MM.1S (cell line): ENCODE results near the gene TNFRSF13B.

Experiments
- DNase-seq: peaks from one replicate; pipeline ENCODE4 v3.0.0-alpha.2; 2015
- H2AFZ ChIP-seq: fragments of 300-600 bp; sonication (generic); 2 replicates; pipeline ENCODE4 v1.6.0; 2016; ENCODE audit warnings: antibody characterized with exemption, low read length
- H3F3A ChIP-seq: fragments of 300-600 bp; sonication (generic); 2 replicates; pipeline ENCODE4 v1.6.1; 2016; ENCODE audit warnings: mild to moderate bottlenecking, antibody characterized with exemption, low read length, moderate library complexity, mixed read lengths; ENCODE audit not compliant: insufficient read depth
- H3K27ac ChIP-seq: fragments of 300-600 bp; sonication (generic); 2 replicates; pipeline ENCODE4 v1.5.1; 2016; ENCODE audit warnings: mild to moderate bottlenecking, low read length
- H3K27me3 ChIP-seq: fragments of 300-600 bp; sonication (generic); replicated peaks from 2 replicates; pipeline ENCODE4 v1.6.0; 2016; ENCODE audit warnings: low read length; ENCODE audit not compliant: insufficient read depth
- H3K36me3 ChIP-seq: fragments of 300-600 bp; sonication (generic); replicated peaks from 2 replicates; pipeline ENCODE4 v1.6.1; 2016; ENCODE audit warnings: mild to moderate bottlenecking, low read length, mixed read lengths; ENCODE audit not compliant: insufficient read depth
- H3K4me1 ChIP-seq: fragments of 300-600 bp; sonication (generic); 2 replicates; pipeline ENCODE4 v1.6.1; 2016; ENCODE audit warnings: low read length, mixed read lengths
- H3K4me2 ChIP-seq: fragments of 300-600 bp; sonication (generic); 2 replicates; pipeline ENCODE4 v1.6.0; 2016; ENCODE audit warnings: low read depth, low read length
- H3K4me3 ChIP-seq: fragments of 300-600 bp; sonication (generic); 2 replicates; pipeline ENCODE4 v1.5.1; 2016; ENCODE audit warnings: low read length, mixed read lengths
- H3K79me2 ChIP-seq: fragments of 300-600 bp; sonication (generic); 2 replicates; pipeline ENCODE4 v1.6.1; 2016; ENCODE audit warnings: mixed run types, low read length, mixed read lengths
- H3K9ac ChIP-seq: fragments of 300-600 bp; sonication (generic); 2 replicates; pipeline ENCODE4 v1.6.1; 2016; ENCODE audit warnings: low read length, mixed read lengths
- H3K9me2 ChIP-seq: fragments of 300-600 bp; sonication (generic); replicated peaks from 2 replicates; pipeline ENCODE4 v1.6.1; 2016; ENCODE audit warnings: mild to moderate bottlenecking, low read length, mixed read lengths; ENCODE audit not compliant: insufficient read depth
- H3K9me3 ChIP-seq: fragments of 300-600 bp; sonication (generic); replicated peaks from 2 replicates; pipeline ENCODE4 v1.6.1; 2016; ENCODE audit warnings: mild to moderate bottlenecking, low read length, mixed read lengths; ENCODE audit not compliant: insufficient read depth
- H4K20me1 ChIP-seq: fragments of 300-600 bp; sonication (generic); 2 replicates; pipeline ENCODE4 v1.6.1; 2016; ENCODE audit warnings: mild to moderate bottlenecking, low read length, moderate library complexity, mixed read lengths; ENCODE audit not compliant: insufficient read depth
- CTCF ChIP-seq: fragments of 300-600 bp; sonication (generic); IDR thresholded peaks from 2 replicates; pipeline ENCODE4 v1.5.1; 2016; ENCODE audit warnings: antibody characterized with exemption, low read length, mixed read lengths
- EZH2 ChIP-seq: fragments of 300-600 bp; sonication (generic); optimal IDR thresholded peaks from 2 replicates; pipeline ENCODE3; 2017; ENCODE audit warnings: low read depth, mild to moderate bottlenecking, antibody characterized with exemption, low read length, mixed read lengths
- EZH2phosphoT487 ChIP-seq: fragments of 300-600 bp; sonication (generic); IDR thresholded peaks from 2 replicates; pipeline ENCODE4 v1.6.1; 2018; ENCODE audit warnings: antibody characterized with exemption, low read length

The TNFRSF13B gene

DNA sequence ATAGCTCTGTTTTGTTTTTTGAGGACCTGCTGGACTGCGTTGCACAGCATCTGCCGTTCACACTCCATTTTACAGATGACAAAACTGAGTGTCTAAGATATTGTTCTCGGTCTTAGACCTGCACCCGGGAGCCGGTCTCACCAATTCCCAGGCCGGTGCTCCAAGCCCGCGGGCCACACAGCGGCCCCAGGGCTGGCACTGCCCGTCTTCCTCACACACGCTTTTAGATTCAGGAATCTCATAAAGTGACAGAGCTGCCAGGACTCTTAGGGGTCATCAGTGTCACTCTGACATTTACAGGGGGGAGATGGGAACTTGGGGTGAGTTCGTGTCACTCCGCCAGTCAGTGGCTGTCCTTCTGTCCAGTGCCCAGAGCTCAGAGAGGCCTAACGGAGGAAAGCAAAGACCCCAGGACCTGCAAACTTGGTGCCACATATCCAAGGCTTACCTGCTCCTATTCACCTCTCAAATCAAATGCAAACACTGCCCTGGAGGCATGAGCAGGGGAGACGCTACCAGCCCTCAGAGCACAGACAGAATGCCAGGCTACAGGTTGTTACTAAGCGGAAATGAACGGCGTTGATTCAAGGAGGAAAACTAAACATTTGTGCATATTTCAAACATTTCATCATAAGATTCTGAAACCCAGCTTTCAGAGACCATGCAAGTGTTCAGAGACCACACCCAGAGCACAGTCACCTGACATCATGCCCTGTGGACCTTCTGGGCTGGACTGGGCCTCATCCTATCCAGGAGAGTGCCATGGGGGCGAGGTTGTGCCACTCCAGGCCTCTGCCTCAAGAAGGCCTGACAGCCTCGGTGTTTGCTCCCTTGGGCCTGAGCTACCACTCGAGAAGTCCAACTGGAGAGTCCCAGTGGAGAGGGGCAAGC, 29.5 kb downstream of the TNFRSF13B start:
- no peak overlapping the region for H2AFZ ChIP-seq
- no peaks in the 10 kb centered on the region for H3K9me2 ChIP-seq
- peaks cover 95% of the 10 kb centered on the region for H3K79me2 ChIP-seq
- no peak overlapping the region for H3K9ac ChIP-seq
- H3K27ac ChIP-seq = no peak overlapping the region
- TF ChIP-seq EZH2 (no peak), EZH2phosphoT487 (no peak), CTCF (no peak)
- H3K4me3 ChIP-seq = no peak overlapping the region
- peaks cover 33% of the 10 kb centered on the region; the same call in 1 of the 2 replicates for H4K20me1 ChIP-seq
- peaks cover 19% of the 10 kb centered on the region for H3K4me1 ChIP-seq
- H3F3A ChIP-seq = peaks cover 15% of the 10 kb centered on the region; the same call in 1 of the 2 replicates
- no peak overlapping the region for H3K4me2 ChIP-seq
- DNase-seq = no peak
- peaks cover 55% of the 10 kb centered on the region for H3K36me3 ChIP-seq
- no peaks in the 10 kb centered on the region for H3K27me3 ChIP-seq
- no peaks in the 10 kb centered on the region for H3K9me3 ChIP-seq

- Histone ChIP-seq H3K4me3 (no peak overlapping the region), H3K36me3 (peaks cover 47% of the 10 kb centered on the region), H3K9me3 (no peaks in the 10 kb centered on the region), H3K27ac (no peak overlapping the region), H3F3A (peaks cover 8% of the 10 kb centered on the region; the same call in 1 of the 2 replicates), H3K9ac (no peak overlapping the region), H3K79me2 (peaks cover 87% of the 10 kb centered on the region), H3K27me3 (no peaks in the 10 kb centered on the region), H2AFZ (no peak overlapping the region), H3K4me1 (peaks cover 10% of the 10 kb centered on the region), H4K20me1 (peaks cover 33% of the 10 kb centered on the region; the same call in 1 of the 2 replicates), H3K9me2 (no peaks in the 10 kb centered on the region), H3K4me2 (no peak overlapping the region)
- no peak for TF ChIP-seq CTCF
- TF ChIP-seq EZH2 = no peak
- TF ChIP-seq EZH2phosphoT487 = no peak
- no peak for DNase-seq
These were observed 30.6 kb downstream of the TNFRSF13B start for GRCh38 chr17:16941072-16942036.

GRCh38 chr17:16940116-16940881, 31.6 kb downstream of the TNFRSF13B start:
- no peak for TF ChIP-seq EZH2phosphoT487
- no peak for TF ChIP-seq EZH2
- no peak for TF ChIP-seq CTCF
- H3K79me2 ChIP-seq = peaks cover 80% of the 10 kb centered on the region
- H2AFZ ChIP-seq = no peak overlapping the region
- no peak overlapping the region for H3K4me3 ChIP-seq
- H3K9me3 ChIP-seq = no peaks in the 10 kb centered on the region
- H4K20me1 ChIP-seq = peaks cover 33% of the 10 kb centered on the region; the same call in 1 of the 2 replicates
- no peaks in the 10 kb centered on the region for H3K9me2 ChIP-seq
- H3K27me3 ChIP-seq = no peaks in the 10 kb centered on the region
- no peak overlapping the region for H3K9ac ChIP-seq
- peaks cover 4% of the 10 kb centered on the region; the same call in 1 of the 2 replicates for H3F3A ChIP-seq
- DNase-seq = no peak
- no peak overlapping the region for H3K27ac ChIP-seq
- 0 out of 2 replicates have a peak, but pooled peaks cover 4% of the 10 kb centered on the region for H3K4me1 ChIP-seq
- no peak overlapping the region for H3K4me2 ChIP-seq
- H3K36me3 ChIP-seq = peaks cover 37% of the 10 kb centered on the region
